GM19452 (cell line): ENCODE results near the gene ASCC3.
"Not testable (repeated sequence)": the region's sequence is repeated elsewhere in the genome, so short reads cannot be mapped to it uniquely, and the experiment has no call there.

Experiments used
- ATAC-seq: cut with Tn5 transposase; IDR thresholded peaks from one replicate; pipeline ENCODE4 v1.9.1; 2021; ENCODE audit not compliant: unreplicated experiment

Gene ASCC3

DNA sequence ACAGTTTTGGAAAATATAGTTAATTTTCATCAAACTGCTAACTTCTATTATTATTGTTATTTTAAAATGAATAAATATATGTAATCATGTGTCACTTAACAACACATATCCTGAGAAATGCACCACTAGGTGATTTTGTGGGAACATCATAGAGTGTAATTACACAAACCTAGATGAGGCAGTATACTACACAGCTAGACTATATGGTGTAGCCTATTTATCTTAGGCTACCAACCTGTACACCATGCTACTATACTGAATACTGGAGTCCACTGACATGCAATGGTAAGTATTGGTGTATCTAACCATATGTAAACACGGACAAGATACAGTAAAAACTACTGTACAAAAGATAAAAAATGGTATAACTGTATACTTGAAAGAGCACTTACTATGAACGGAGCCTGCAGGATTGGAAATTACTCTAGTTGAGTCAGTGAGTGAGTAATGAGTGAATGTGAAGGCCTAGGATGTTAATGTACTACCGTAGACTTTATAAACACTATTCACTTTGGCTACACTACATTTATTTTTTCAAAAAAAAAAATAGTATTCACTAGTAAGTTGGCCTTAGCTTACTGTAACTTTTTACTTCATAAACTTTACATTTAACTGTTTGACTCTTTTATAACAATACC, 72.4 kb downstream of the ASCC3 start:
- no peak for ATAC-seq

DNA sequence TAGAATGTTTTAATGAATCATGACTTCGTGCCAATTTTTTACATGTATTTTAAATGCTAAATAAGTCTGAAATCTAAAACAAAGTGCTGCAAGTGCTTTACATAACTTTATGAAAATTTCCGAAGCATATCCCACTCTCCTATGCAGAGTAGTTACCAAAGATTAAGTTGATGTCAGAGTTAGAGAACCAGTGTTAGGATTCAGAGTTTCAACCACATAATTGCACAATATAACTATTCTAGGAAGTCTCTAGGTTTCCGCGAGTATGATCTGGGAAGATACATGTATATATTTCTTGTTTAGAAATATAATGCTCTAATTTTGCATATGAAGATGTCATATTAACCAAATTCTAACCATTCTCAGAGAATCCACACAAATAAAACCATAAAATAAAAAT, 74.8 kb downstream of the ASCC3 start:
- ATAC-seq = no peak

DNA sequence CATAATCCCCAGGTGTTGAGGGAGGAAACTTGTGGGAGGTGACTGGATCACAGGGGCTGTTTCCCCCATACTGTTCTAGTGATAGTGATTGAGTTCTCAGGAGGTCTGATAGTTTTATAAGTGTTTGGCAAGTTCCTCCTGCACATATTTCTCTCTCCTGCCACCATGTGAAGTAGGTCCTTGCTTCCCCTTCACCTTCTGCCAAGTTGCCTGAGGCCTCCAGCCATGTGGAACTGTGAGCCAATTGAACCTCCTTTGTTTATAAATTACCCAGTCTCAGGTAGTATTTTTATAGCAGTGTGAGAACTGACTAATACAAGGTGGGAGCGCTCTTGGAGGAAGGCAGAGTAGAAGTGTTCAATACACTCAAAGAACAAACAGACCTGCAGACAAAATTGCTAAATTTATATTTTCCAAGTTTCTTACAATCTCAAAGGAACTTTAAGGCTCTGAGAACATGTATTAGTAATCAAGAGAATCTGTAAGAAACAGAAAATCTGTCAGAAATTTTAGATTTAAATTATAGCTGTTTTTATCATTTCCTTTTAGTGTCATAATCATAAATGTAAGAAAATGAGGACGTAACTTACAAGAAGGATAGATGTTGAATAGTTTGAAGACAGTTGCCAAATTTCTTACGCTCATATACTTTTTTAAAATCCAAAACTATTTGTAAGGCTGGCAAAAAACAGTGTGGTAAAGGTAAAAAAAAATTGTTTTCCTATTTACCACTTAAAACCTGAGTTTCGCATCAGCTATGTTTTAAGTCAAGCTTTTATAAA, 77.7 kb downstream of the ASCC3 start:
- ATAC-seq = no peak

DNA sequence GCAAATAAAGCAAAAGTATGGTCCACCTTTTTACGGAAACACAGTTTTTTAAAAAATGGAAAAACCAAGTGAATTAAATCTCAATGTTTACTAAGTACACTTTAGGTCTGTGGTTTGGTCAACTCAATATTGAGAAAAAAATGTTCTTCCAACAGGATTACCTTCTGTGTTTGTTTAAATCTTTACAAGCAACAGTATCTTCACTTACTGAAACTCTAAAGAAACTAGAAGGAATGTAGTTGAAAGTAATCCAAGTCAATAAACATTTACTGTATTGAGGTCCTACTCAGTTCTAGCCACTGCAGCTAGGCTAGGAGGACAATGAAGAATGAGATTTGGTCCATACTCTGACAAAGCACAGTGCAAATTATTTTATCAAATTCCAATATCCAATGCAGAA, 80.1 kb downstream of the ASCC3 start:
- no peak for ATAC-seq

DNA sequence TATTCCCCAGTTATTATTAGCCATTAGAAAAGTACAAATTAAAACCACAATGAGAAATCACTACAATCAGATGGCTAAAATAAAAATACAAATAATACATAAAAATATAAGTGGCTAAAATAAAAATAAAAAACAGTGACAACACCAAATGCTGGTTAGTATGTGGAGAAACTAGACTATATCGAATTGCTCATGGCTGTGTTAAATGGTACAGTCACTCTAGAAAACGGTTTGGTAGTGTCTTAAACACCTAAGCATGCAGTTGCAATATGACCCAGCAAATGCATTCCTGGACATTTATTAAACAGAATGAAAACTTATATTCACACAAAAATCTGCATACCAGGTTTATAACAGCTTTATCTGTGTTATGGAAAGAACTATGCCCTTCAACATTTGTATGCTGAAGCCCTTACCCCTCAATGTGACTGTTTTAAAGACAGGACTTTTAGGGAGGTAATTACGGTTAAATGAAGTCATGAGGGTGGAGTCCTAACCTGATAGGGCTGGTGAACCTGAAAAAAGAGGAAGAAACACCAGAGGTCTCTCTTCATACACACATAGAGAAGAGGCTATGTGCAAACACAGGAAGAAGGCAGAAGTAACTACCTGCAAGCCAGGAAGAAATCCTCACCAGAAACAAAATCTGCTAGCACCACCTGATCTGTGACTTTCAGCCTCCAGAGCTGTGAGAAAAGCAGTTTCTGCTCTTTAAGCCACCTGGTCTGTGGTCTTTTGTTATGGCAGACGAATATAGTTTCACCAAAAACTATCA, 84.9 kb downstream of the ASCC3 start:
- peak; percentile 94 for ATAC-seq

DNA sequence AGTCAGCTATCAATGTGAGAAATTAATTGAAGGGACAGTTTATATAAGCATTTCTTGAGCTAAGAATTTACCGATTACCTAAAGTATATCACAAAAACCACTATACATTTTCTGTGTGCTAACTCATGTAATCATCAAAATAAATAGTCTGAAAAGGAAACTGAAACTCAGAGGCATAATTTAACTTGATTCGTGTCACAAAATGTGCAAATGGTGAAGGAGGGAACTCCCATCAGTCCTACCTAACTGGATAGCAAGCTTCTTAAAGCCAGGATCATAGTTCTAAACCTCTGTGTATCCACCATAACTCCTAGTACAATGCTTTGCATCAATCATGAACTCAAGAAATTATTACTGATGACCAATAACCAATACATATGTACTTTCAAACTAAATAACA, 91.0 kb downstream of the ASCC3 start:
- no peak for ATAC-seq

DNA sequence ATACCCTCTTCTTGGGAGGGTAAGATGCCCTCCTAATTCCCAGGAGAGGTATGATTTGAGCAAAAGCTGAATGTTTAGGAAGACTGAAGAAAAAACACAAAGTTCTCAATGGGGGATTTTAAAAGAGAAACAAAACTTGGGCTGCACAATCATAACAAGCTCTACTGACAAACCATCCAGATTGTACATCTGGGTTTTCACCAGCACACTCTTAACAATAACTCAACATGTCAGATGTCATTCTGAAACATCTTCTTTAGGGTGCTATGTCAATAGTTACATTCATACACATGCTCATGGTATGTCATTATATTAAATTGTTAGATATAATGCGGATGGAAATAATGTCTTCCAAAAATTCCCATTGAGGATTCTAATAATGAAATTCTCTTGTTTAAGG, 95.1 kb downstream of the ASCC3 start:
- no peak for ATAC-seq

DNA sequence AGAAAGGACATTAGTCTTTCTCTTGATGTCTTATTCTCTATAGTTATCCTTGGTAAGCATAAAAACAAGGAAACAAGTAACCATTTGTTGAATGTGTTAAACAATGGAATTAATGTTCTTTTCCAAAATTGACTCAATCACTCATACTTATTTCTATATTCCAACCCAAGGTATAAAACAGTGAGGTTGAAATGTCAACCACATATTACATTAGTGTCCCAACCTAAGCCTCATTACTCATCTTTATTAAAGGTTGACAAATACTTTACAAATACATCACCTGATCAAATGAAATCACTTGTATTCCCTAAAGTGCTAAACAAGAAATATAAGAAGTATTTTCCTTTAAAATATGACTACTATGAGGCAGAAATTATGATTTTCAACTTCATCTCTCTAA, 100.5 kb downstream of the ASCC3 start:
- no peak for ATAC-seq

DNA sequence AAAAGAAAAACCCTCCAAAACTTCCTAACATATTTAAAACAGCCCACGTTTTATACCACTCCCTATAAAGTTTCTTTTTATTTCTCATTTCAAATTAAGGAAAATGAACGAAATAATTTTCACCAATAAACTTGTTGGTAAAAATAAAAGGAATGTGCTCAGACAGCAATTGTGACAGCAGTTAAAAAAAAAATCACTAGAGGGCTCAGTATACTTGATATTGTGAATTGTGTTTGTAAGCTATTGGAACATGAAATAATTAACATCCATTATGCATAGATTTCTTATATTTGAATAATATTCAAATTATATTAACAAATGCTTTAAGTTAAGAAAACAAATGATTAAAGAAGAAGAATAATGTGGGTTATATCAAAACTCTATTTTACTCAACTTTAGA, 105.5 kb downstream of the ASCC3 start:
- no peak for ATAC-seq

DNA sequence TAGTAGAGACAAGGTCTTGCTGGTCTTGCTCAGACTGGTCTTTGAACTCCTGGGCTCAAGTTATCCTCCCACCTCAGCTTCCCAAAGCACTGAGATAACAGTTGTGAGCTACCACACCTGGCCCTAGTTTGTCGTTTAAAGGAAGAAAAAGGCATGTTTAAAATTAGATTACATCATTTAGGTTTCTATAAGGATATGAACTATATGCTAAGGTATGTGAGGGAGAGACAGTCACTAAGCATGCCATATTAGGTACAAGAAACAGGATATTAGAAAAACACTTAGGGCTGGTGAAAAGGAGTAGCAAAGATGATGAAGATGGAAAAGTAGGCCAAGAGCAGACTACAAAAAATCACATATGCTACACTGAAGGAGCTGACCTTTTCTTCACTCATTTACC, 106.4 kb downstream of the ASCC3 start:
- ATAC-seq = no peak

DNA sequence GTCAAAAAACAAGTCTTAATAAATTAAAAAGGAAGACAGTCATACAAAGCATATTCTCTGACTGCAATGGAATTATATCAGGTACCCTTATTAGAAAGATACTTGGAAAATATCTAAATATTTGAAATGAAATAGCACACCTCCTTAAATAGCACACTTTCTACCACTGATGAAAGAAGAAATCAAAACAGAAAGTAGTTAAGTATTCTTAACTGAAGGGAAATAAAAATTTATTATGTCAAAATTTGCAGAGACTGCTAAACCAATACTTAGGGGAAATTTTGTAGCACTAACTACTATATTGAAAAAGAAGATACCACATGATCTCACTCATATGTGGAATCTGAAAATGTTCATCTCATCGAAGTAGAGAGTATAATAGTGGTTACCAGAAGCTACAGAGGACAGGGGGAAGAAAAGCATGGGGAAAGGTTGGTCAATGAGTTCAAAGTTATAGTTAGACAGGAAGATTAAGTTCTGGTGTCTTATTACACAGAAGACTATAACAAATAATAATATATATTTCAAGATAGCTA, 112.2 kb downstream of the ASCC3 start:
- ATAC-seq = no peak

DNA sequence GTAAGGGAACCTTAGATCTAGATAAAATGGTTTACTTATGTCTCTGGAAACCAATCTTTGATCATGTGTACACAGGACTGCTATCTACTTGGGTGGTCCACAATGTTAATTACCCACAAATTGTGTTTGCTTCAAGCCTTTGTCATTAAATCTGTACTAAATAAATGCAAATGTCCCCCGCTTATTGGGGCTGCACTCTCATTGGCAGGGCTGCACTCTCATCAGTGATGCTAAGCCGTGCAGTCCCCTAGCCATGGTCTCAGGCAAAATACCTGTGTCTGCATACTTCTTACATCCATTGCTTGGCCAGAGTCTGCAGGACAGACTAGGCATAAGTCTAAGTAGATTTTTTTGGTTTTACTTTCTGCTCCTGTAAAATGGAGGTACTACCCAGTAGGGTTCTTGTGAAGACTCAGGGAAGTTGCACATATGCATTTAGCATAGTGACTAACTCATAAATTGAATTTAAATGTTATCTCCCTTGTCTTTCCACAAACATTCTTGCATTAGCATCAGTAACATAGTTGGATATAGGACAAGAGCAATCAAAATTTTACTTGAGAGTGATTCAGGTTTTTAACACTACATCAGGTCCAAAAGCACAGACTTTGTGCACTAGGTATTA, 117.4 kb downstream of the ASCC3 start:
- no peak for ATAC-seq

DNA sequence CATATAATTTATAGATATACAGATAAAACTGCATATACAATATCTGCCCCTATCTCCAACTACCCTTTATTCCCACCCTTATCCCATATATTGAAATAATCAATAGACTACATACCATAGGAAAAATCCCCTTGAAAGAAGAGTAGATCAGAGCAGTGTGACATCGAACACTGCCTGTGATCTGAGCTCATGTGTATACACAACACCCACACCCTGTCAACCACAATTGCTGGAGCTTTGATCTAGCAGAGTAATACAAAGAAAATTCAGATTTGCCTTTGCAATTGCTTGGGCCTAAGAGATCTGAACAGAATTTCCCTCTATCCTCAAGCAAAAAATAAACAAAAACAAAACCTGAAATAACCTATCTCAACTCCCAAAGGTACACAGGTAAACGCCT, 119.3 kb downstream of the ASCC3 start:
- ATAC-seq = no peak

DNA sequence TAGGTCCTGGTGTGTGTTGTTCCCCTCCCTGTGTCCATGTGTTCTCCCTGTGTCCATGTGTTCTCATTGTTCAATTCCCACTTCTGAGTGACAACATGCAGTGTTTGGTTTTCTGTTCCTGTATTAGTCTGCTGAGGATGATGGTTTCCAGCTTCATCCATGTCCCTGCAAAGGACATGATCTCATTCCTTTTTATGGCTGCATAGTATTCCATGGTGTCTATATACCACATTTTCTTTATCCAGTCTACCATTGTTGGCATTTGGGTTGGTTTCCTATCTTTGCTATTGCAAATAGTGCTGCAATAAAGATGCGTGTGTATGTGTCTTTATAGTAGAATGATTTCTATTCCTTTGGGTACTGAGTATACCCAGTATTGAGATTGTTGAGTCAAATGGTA, 122.7 kb downstream of the ASCC3 start:
- ATAC-seq = not testable (repeated sequence)

DNA sequence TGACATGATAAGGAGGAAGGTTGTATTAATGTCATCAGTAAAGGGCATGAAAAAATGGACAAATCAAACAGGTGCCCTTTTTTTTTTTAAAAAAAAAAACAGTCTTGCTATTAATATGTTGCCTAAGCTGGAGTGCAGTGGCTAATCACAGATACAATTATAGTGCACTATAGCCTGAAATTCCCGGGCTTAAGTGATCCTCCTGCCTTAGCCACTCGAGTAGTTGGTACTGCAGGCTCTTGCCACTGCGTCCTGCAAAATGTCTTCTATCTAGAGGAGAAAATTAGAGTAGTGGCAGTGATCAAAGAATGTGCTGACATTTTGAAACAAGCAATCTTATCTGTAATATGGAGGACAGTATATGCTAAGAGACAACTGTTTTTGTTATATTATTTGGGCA, 127.7 kb downstream of the ASCC3 start:
- no peak for ATAC-seq

DNA sequence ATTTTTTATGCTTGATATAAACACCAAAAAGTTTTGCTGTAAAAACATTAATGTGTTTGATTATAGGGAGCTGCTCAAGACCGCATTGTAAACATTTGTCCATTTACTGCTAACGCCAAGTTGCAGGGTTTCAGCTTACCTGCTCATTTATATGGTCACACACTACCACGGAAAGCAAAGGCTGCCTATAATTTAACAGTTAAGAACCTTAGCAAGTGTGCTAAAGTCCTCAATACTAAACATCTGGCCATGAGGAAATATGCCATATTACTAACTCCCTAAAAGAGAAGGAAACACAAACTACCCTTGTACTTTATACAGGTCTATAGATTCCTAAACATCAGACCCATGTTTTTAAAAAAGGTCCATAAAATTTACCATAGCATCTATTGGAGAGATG, 129.5 kb downstream of the ASCC3 start:
- no peak for ATAC-seq

DNA sequence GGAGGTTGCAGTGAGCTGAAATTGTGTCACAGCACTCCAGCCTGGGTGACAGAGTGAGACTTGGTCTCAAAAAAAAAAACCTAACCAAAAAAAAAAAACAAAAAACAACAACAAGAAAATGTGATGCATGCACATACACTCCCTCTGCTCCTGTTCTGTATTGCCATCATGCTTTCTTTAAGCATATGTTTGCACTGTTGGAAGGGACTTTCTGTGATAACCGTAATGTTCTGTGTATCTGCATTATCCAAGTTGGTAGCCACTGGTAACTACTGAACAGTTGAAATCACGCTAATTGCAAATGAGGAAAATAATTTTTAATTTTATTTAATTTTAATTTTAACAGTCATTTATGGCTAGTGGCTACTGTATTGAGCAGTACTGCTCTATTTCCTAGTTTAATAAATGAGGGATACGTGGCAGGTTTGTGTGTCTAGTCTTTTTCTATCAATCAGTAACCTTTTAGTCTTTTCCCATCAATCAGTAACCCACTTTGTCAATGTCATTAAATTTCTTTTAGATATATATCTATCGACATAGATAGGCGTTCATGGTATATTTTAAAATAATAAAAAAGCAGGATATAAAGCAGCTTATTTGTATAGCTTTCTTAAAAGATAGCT, 135.6 kb downstream of the ASCC3 start:
- no peak for ATAC-seq

DNA sequence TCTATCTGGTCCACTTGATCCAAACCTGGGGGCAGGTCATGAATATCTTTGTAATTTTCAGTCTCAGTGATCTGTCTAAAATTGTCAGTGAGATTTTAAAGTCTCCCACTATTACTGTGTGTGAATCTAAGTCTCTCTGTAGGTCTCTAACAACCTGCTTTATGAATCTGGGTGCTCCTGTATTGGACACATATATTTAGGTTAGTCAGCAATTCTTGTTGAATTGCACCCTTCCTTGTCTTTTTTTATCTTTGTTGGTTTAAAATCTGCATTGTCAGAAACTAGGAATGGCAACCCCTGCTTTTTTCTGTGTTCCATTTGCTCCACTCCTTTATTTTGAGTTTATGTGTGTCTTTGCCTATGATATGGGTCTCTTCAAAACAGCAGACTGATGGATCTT, 140.7 kb downstream of the ASCC3 start:
- ATAC-seq = no peak

DNA sequence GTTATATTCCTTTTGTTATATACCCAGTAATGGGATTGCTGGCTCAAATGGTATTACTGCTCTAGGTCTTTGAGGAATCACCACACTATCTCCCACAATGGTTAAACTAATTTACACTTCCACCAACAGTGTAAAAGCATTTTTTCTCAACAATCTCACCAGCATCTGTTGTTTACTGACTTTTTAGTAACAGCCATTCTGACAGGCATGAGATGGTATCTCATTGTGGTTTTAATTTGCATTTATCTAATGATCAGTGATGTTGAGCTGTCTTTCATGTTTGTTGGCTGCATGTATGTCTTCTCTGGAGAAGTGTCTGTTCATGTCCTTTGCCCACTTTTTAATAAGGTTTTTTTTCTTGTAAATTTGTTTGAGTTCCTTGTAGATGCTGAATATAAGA, 143.4 kb downstream of the ASCC3 start:
- ATAC-seq = not testable (repeated sequence)

DNA sequence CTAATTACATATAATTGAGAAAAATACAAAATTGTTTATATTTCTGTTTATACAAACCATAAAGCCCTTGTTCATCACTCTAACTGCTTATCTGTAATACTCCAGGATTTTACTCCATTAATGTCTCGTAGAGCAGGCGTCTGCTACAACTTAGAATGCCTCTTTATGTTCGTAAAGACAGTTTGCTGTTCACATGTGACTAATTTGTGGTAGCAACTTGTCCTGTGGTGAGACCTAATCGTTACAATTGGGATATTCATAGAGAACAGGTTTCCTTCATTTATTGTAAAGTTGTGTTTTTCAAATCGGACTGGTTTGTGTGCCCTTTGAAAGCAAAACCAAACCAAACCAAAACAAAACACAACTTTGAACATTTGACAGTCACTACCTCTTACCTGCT, 149.7 kb downstream of the ASCC3 start:
- no peak for ATAC-seq
